Neuronal stem cell (in vitro differentiated cells): ENCODE data around the gene SULT1A2.
"Not testable (repeated sequence)": the region's sequence is repeated elsewhere in the genome, so short reads cannot be mapped to it uniquely, and the experiment has no call there.

ENCODE experiments used
- DNase-seq: peaks from one replicate; pipeline ENCODE4 v3.0.0-alpha.2; 2013; ENCODE audit warnings: low spot score
- H2AFZ ChIP-seq: one replicate; pipeline ENCODE4 v1.6.1; 2013; ENCODE audit warnings: mild to moderate bottlenecking, low read length, inconsistent platforms
- H2AK5ac ChIP-seq: 2 replicates; pipeline ENCODE4 v1.6.1; 2013; ENCODE audit warnings: low read depth, mild to moderate bottlenecking, inconsistent platforms, low read length, moderate library complexity, mixed read lengths
- H2BK120ac ChIP-seq: 2 replicates; pipeline ENCODE4 v1.6.1; 2013; ENCODE audit warnings: low read depth, mild to moderate bottlenecking, inconsistent platforms, low read length, moderate library complexity, mixed read lengths
- H2BK12ac ChIP-seq: one replicate; pipeline ENCODE4 v1.6.1; 2013; ENCODE audit warnings: low read length, inconsistent platforms
- H2BK15ac ChIP-seq: 2 replicates; pipeline ENCODE4 v1.6.1; 2013; ENCODE audit warnings: mild to moderate bottlenecking, low read length, inconsistent platforms, mixed read lengths
- H2BK5ac ChIP-seq: one replicate; pipeline ENCODE4 v1.6.1; 2013; ENCODE audit warnings: inconsistent platforms, mild to moderate bottlenecking, low read length, moderate library complexity
- H3K14ac ChIP-seq: one replicate; pipeline ENCODE4 v1.6.1; 2013; ENCODE audit warnings: low read length, inconsistent platforms
- H3K18ac ChIP-seq: 2 replicates; pipeline ENCODE4 v1.6.1; 2013; ENCODE audit warnings: low read length, inconsistent platforms
- H3K23ac ChIP-seq: 2 replicates; pipeline ENCODE4 v1.6.1; 2013; ENCODE audit warnings: low read depth, mild to moderate bottlenecking, mixed read lengths, low read length, inconsistent platforms; ENCODE audit not compliant: poor library complexity
- H3K27ac ChIP-seq: replicated peaks from 3 replicates; pipeline ENCODE4 v1.5.1; 2013; ENCODE audit warnings: low read length, inconsistent platforms
- H3K27me3 ChIP-seq, 3 experiments: 2 replicates each; pipeline ENCODE4 v1.6.1; 2013; ENCODE audit warnings: low read length in 3 of 3, mild to moderate bottlenecking in 2 of 3, inconsistent platforms in 1 of 3, low read depth in 1 of 3, mixed read lengths in 1 of 3, moderate library complexity in 1 of 3; ENCODE audit not compliant: control insufficient read depth in 3 of 3, insufficient read depth in 3 of 3
- H3K36me3 ChIP-seq, 2 donors: replicated peaks in 1 of 2; 2 replicates each; pipeline ENCODE4 v1.6.1; 2013; ENCODE audit warnings: low read length in 2 of 2; ENCODE audit not compliant: control insufficient read depth in 2 of 2, insufficient read depth in 2 of 2
- H3K4ac ChIP-seq: 2 replicates; pipeline ENCODE4 v1.6.1; 2013; ENCODE audit warnings: inconsistent platforms, mild to moderate bottlenecking, low read length, moderate library complexity
- H3K4me1 ChIP-seq, 2 donors: 1 replicate in 1 of 2; 2 replicates in 1 of 2; pipeline ENCODE4 v1.6.1; 2013; ENCODE audit warnings: low read length in 2 of 2, low read depth in 1 of 2; ENCODE audit not compliant: control insufficient read depth in 2 of 2, insufficient read depth in 1 of 2
- H3K4me2 ChIP-seq: one replicate; pipeline ENCODE4 v1.6.1; 2013; ENCODE audit warnings: mild to moderate bottlenecking, low read length, inconsistent platforms; ENCODE audit not compliant: insufficient read depth, poor library complexity, severe bottlenecking
- H3K4me3 ChIP-seq, 2 donors: 2 replicates each; pipeline ENCODE4 v1.5.1; 2013; ENCODE audit warnings: low read length in 2 of 2, mild to moderate bottlenecking in 2 of 2, inconsistent platforms in 1 of 2, moderate library complexity in 1 of 2
- H3K79me1 ChIP-seq: one replicate; pipeline ENCODE4 v1.6.1; 2013; ENCODE audit warnings: low read depth, mild to moderate bottlenecking, inconsistent platforms, low read length, moderate library complexity
- H3K9ac ChIP-seq: one replicate; pipeline ENCODE4 v1.6.1; 2013; ENCODE audit warnings: mild to moderate bottlenecking, low read depth, low read length, inconsistent platforms; ENCODE audit not compliant: poor library complexity
- H3K9me3 ChIP-seq, 2 donors: replicated peaks in 1 of 2; 2 replicates each; pipeline versions ENCODE3 to v1.6.1; 2013; ENCODE audit warnings: low read length in 2 of 2, mild to moderate bottlenecking in 2 of 2, inconsistent platforms in 1 of 2, low read depth in 1 of 2, mixed read lengths in 1 of 2, moderate library complexity in 1 of 2; ENCODE audit not compliant: control insufficient read depth in 2 of 2, insufficient read depth in 1 of 2
- H4K8ac ChIP-seq: one replicate; pipeline ENCODE4 v1.6.1; 2013; ENCODE audit warnings: low read depth, mild to moderate bottlenecking, inconsistent platforms, low read length, moderate library complexity
- H4K91ac ChIP-seq: one replicate; pipeline ENCODE4 v1.6.1; 2013; ENCODE audit warnings: low read length, low read depth, mild to moderate bottlenecking, inconsistent platforms; ENCODE audit not compliant: poor library complexity
- WGBS, 2 donors: extraction: QIAGEN DNeasy Blood & Tissue Kit; methylation state at CpG; one replicate each; pipeline ENCODE4 v1.1.7; 2013; ENCODE audit warnings: missing lambda C conversion rate in 2 of 2, mixed read lengths in 1 of 2; ENCODE audit not compliant: insufficient read length in 2 of 2, insufficient replicate concordance in 1 of 2; ENCODE audit errors: extremely low coverage in 2 of 2; 5-methylcytosine and 5-hydroxymethylcytosine counted together

The SULT1A2 gene

GRCh38 chr16:28612359-28613280 lies 15.8 kb upstream of the SULT1A2 start:
- WGBS, 2 donors = no CpG with 5 or more reads among the region's 17 CpGs

GRCh38 chr16:28610595-28611191 lies 13.8 kb upstream of the SULT1A2 start:
- no peak overlapping the region for H3K27ac ChIP-seq
- peak overlapping the region; percentile 22 for H2AFZ ChIP-seq
- H3K4me1 ChIP-seq = peaks cover 0 to 7% of the 10 kb centered on the region in 2 donors
- no peak overlapping the region for H4K8ac ChIP-seq
- H3K9ac ChIP-seq = no peak overlapping the region
- H3K27me3 ChIP-seq = no peaks in the 10 kb centered on the region
- H3K4me2 ChIP-seq = no peak overlapping the region
- H2BK12ac ChIP-seq = no peak overlapping the region
- H2AK5ac ChIP-seq = no peak overlapping the region
- H2BK5ac ChIP-seq = no peak overlapping the region
- no peaks in the 10 kb centered on the region for H3K79me1 ChIP-seq
- H2BK120ac ChIP-seq = no peak overlapping the region
- no peak overlapping the region for H4K91ac ChIP-seq
- no peaks in the 10 kb centered on the region for H3K36me3 ChIP-seq
- WGBS, 2 donors = no CpG with 5 or more reads among the region's 10 CpGs
- H3K4me3 ChIP-seq = no peak overlapping the region
- H3K23ac ChIP-seq = no peak overlapping the region
- H2BK15ac ChIP-seq = no peak overlapping the region
- DNase-seq = no peak
- H3K9me3 ChIP-seq = no peaks in the 10 kb centered on the region
- peak overlapping the region; percentile 38 for H3K14ac ChIP-seq
- no peak overlapping the region for H3K4ac ChIP-seq
- peak overlapping the region; percentile 28 for H3K18ac ChIP-seq

More at GRCh38 chr16:28612359-28613280, 15.8 kb upstream of the SULT1A2 start:
- H3K4me3 ChIP-seq, H2BK5ac ChIP-seq, H4K91ac ChIP-seq, H3K18ac ChIP-seq, H3K27me3 ChIP-seq, H3K23ac ChIP-seq, H2BK120ac ChIP-seq, H2BK12ac ChIP-seq, H3K79me1 ChIP-seq, H2AFZ ChIP-seq, H3K4me2 ChIP-seq, H3K14ac ChIP-seq, H3K4me1 ChIP-seq, H2BK15ac ChIP-seq, H3K36me3 ChIP-seq, H3K9me3 ChIP-seq, H3K4ac ChIP-seq, H3K27ac ChIP-seq, H4K8ac ChIP-seq, H2AK5ac ChIP-seq, DNase-seq, H3K9ac ChIP-seq: not testable (repeated sequence)

GRCh38 chr16:28609631-28610594 lies 13.1 kb upstream of the SULT1A2 start, which contains the start of gene SULT1A1:
Gene SULT1A1 (minus strand): TSS chr16:28610044. CDS start chr16:28608855, 1,189 bp downstream.
- peak within 1 kb of the TSS; percentile 21 for H3K9ac ChIP-seq
- H2BK120ac ChIP-seq = no peak within 1 kb of the TSS
- H3K4me3 ChIP-seq = no peak within 1 kb of the TSS
- peak within 1 kb of the TSS; percentile 58 for H2BK15ac ChIP-seq
- H3K36me3 ChIP-seq = no peaks in the 10 kb centered on the region
- no peak within 1 kb of the TSS for H3K27ac ChIP-seq
- H4K91ac ChIP-seq = no peak within 1 kb of the TSS
- WGBS, 2 donors = no CpG with 5 or more reads among the region's 11 CpGs
- H2AFZ ChIP-seq = peak within 1 kb of the TSS; percentile 68
- H3K23ac ChIP-seq = no peak within 1 kb of the TSS
- no peaks in the 10 kb centered on the region for H3K27me3 ChIP-seq
- H3K18ac ChIP-seq = peak within 1 kb of the TSS; percentile 65
- no peaks in the 10 kb centered on the region for H3K79me1 ChIP-seq
- peak within 1 kb of the TSS; percentile 38 for H3K14ac ChIP-seq
- H3K4me1 ChIP-seq = peaks cover 0 to 7% of the 10 kb centered on the region in 2 donors
- H2BK5ac ChIP-seq = peak within 1 kb of the TSS; percentile 53
- no peak within 1 kb of the TSS for H4K8ac ChIP-seq
- no peak for DNase-seq
- H3K9me3 ChIP-seq = no peaks in the 10 kb centered on the region
- H2BK12ac ChIP-seq = no peak within 1 kb of the TSS
- peak within 1 kb of the TSS; percentile 66 for H3K4ac ChIP-seq
- H2AK5ac ChIP-seq = no peak within 1 kb of the TSS
- no peak within 1 kb of the TSS for H3K4me2 ChIP-seq
